Peyer's patch (tissue), 4 donors: ENCODE results near the gene TSPAN9.

Experiments used
- CTCF ChIP-seq, 6 experiments: fragments of 450-650 bp in 4 of 6; fragments of 200-600 bp in 2 of 6; sonication (generic) in 1 of 6; IDR thresholded peaks; one replicate each; pipeline ENCODE4 v1.5.1; 2017 to 2019; ENCODE audit warnings: antibody characterized with exemption in 6 of 6, mild to moderate bottlenecking in 3 of 6, moderate library complexity in 1 of 6
- POLR2A ChIP-seq, 2 donors: fragments of 450-650 bp; IDR thresholded peaks; one replicate each; pipeline ENCODE4 v1.5.1; 2017; ENCODE audit warnings: antibody characterized with exemption in 2 of 2, mild to moderate bottlenecking in 2 of 2, moderate library complexity in 2 of 2

GRCh38 chr12:3326850-3327780 lies 249.9 kb downstream of the TSPAN9 start:
- TF ChIP-seq POLR2A (IDR thresholded peaks at IDR 0.05): no peak
- TF ChIP-seq CTCF (IDR thresholded peaks at IDR 0.05): no peak
